ENCODE measurements around the gene PRAME. TPM values are rescaled to one million over a fixed set of nuclear protein-coding genes. Genes with fewer than 3 reads are reported as not detected.

PRAME gene
- total RNA-seq, 4 donors from 2014 or later: not detected

DNA sequence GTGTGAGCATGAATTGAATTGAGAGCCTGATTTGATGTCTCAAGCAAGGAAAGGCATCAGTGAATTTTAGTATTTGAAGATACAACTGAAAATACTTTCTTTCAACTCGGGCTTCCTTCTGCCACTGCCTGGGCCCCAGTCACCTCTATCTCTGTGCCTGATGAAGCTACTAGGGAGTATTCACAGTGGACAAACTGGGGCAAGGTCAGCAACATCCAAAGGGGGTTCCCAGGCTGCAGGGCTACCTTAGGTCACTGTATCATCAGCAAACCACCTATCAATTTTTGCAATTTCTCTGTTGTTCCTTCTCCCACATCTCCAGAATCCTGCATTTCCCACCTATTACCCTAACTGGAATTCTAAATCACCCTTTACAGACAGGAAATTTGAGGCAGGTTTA lies 10.2 kb downstream of the PRAME start:
- H3K4me1 ChIP-seq: no peaks in the 10 kb centered on the region
- no peak for DNase-seq
- no peaks in the 10 kb centered on the region for H3K36me3 ChIP-seq
- H3K27ac ChIP-seq: no peak overlapping the region
- H3K9me3 ChIP-seq: no peaks in the 10 kb centered on the region
- H3K27me3 ChIP-seq: no peaks in the 10 kb centered on the region
- TF ChIP-seq, protein P1, sequence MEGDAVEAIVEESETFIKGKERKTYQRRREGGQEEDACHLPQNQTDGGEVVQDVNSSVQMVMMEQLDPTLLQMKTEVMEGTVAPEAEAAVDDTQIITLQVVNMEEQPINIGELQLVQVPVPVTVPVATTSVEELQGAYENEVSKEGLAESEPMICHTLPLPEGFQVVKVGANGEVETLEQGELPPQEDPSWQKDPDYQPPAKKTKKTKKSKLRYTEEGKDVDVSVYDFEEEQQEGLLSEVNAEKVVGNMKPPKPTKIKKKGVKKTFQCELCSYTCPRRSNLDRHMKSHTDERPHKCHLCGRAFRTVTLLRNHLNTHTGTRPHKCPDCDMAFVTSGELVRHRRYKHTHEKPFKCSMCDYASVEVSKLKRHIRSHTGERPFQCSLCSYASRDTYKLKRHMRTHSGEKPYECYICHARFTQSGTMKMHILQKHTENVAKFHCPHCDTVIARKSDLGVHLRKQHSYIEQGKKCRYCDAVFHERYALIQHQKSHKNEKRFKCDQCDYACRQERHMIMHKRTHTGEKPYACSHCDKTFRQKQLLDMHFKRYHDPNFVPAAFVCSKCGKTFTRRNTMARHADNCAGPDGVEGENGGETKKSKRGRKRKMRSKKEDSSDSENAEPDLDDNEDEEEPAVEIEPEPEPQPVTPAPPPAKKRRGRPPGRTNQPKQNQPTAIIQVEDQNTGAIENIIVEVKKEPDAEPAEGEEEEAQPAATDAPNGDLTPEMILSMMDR (IDR thresholded peaks at IDR 0.05): no peak
- TF ChIP-seq POLR2A (IDR thresholded peaks at IDR 0.05): no peak
- H3K4me3 ChIP-seq: no peak overlapping the region

DNA sequence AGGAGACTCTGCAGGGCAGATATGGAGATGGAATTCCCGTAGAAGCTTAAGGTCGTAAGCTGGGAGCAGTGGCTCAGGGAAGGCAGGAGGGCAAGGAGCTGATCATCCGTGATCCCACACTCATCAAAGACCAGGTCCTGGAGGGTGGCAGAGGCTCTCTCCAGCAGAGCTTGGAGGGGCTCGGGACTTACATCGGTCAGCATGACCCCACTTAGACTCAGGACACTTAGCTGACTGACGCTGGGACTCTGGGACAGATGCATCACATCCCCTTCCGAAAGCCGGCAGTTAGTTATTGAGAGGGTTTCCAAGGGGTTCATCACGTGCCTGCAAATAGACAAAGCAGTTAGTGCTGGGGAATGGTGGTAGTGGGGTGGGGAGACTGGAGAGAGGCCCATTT lies 10.7 kb downstream of the PRAME start:
- no peak overlapping the region for H3K4me3 ChIP-seq
- DNase-seq: no peak
- TF ChIP-seq, protein P1 (IDR thresholded peaks at IDR 0.05): no peak
- no peak for TF ChIP-seq POLR2A (IDR thresholded peaks at IDR 0.05)
- H3K27me3 ChIP-seq: no peaks in the 10 kb centered on the region
- H3K27ac ChIP-seq: no peak overlapping the region
- no peaks in the 10 kb centered on the region for H3K36me3 ChIP-seq
- no peaks in the 10 kb centered on the region for H3K9me3 ChIP-seq
- H3K4me1 ChIP-seq: no peaks in the 10 kb centered on the region

DNA sequence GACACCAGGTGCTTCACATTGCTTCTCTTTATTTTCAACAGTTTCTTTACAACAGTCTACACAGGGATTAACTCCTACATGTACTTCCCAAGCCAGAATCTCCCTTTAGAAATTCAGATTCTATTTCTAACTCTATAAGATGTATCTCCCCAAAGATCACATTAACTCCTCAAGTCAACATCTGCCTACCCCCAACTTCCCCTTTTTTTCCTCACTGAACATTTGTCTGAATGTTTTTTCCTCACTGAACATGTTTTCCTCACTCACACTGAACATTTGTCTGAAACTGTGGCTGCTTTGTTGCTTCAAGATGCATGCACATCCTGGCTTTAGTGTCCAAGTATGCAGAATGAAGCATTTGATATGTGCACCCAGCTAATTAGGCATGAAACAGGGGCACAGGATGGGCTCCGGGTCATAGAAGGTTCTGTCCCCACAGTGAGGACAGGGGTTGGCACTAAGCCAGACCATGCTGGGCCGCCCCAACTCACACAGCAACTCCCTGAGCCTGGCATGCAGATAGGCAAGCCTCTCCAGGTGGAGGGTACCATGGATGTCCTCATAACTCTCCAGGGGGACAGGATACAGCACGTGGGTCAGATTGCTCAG lies 11.3 kb downstream of the PRAME start:
- TF ChIP-seq, protein P1 (IDR thresholded peaks at IDR 0.05): no peak
- TF ChIP-seq POLR2A (IDR thresholded peaks at IDR 0.05): no peak
- Histone ChIP-seq H3K36me3 (no peaks in the 10 kb centered on the region), H3K4me1 (no peaks in the 10 kb centered on the region), H3K4me3 (no peak overlapping the region), H3K9me3 (no peaks in the 10 kb centered on the region), H3K27me3 (no peaks in the 10 kb centered on the region), H3K27ac (no peak overlapping the region)
- no peak for DNase-seq

DNA sequence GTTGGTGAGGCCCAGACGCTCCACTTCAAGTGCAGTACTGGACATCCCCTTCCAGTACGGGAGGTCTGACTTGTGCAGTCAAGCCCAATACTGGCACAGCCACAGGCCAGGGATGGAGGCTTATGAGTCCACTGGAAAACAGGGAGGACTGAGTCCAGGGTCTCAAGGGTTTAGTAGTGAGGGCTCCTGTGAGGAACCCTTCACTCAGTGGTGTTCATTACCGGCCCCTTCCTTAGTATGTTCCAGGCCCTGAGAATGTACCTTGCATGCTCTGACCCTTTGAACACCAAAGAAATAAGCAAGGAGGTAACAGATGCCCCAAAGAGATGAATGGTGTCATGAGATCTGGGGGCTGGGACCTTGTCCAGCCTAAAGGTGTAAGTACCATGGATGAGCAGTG lies 11.8 kb downstream of the PRAME start:
- Histone ChIP-seq H3K9me3 (no peaks in the 10 kb centered on the region), H3K27ac (no peak overlapping the region), H3K27me3 (no peaks in the 10 kb centered on the region), H3K36me3 (no peaks in the 10 kb centered on the region), H3K4me3 (no peak overlapping the region), H3K4me1 (no peaks in the 10 kb centered on the region)
- DNase-seq: no peak
- TF ChIP-seq POLR2A (IDR thresholded peaks at IDR 0.05): no peak
- TF ChIP-seq, protein P1 (IDR thresholded peaks at IDR 0.05): no peak

DNA sequence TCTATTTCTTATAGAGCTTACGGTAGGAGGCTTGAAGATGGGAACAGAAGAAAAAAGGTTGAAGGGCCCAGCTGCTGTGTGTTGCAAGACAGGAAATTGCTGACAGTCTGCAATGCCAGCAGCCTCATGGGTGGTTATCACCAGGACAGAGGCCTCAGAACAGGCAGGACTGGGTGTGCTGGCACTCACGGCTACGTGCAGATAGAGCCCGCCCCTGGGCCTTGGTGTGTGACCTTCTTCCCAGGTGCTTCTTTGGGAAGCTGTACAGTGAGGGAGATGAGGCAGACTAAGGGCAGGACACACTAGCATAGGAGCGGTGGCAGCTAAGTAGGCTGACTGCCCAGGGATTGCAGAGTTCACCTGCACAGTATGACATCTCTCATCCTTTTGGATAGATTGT lies 12.6 kb downstream of the PRAME start:
- no peaks in the 10 kb centered on the region for H3K36me3 ChIP-seq
- H3K9me3 ChIP-seq: no peaks in the 10 kb centered on the region
- no peak overlapping the region for H3K4me3 ChIP-seq
- no peak for DNase-seq
- TF ChIP-seq, protein P1 (IDR thresholded peaks at IDR 0.05): no peak
- no peak for TF ChIP-seq POLR2A (IDR thresholded peaks at IDR 0.05)
- H3K4me1 ChIP-seq: no peaks in the 10 kb centered on the region
- H3K27me3 ChIP-seq: no peaks in the 10 kb centered on the region
- no peak overlapping the region for H3K27ac ChIP-seq

DNA sequence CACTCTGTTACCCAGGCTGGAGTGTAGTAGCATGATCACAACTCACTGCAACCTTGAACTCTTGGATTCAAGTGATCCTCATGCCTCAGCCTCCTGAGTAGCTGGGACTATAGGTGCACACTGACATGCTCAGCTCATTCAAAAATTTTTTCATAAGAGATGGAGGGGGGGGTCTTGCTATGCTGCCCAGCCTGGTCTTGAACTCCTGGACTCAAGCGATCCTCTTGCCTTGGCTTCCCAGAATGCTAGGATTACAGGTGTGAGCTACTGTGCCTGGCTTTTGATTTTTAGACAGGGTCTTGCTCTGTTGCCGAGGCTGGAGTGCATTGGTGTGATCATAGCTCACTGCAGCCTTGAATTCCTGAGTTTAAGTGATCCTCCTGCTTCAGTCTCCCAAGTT lies 14.0 kb downstream of the PRAME start:
- Histone ChIP-seq H3K4me1 (no peaks in the 10 kb centered on the region), H3K27me3 (no peaks in the 10 kb centered on the region), H3K36me3 (no peaks in the 10 kb centered on the region), H3K4me3 (no peak overlapping the region), H3K9me3 (no peaks in the 10 kb centered on the region), H3K27ac (no peak overlapping the region)
- no peak for DNase-seq
- no peak for TF ChIP-seq POLR2A (IDR thresholded peaks at IDR 0.05)
- TF ChIP-seq, protein P1 (IDR thresholded peaks at IDR 0.05): no peak

All from Peyer's patch (tissue), 4 donors.